ENCODE results near the gene RAMP1.

DNA sequence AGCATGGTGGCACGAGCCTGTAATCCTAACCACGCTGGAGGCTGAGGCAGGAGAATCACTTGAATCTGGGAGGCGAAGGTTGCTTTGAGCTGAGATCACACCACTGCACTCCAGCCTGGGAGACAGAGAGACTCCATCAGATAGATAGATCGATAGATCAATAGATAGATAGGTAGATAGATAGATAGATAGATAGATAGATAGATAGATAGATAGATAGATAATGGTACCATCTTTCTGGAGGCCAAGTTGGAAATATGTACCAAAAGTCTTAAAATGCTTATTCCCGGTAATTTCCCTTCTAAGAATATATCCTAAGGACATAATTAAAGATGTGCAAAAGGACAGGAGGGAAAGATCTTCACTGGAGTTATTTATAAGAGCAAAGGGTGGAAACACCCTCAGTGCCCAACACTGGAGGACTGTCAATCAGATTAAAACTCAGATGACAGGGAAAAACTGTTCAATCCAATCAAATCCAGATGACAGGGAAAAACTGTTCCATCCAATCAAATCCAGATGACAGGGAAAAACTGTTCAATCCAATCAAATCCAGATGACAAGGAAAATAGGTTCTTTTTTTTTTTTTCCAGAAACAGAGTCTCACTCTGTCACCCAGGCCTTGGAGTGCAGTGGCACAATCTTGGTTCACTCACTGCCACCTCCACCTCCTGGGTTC lies 58.4 kb downstream of the RAMP1 start:
- TF ChIP-seq, protein P1, sequence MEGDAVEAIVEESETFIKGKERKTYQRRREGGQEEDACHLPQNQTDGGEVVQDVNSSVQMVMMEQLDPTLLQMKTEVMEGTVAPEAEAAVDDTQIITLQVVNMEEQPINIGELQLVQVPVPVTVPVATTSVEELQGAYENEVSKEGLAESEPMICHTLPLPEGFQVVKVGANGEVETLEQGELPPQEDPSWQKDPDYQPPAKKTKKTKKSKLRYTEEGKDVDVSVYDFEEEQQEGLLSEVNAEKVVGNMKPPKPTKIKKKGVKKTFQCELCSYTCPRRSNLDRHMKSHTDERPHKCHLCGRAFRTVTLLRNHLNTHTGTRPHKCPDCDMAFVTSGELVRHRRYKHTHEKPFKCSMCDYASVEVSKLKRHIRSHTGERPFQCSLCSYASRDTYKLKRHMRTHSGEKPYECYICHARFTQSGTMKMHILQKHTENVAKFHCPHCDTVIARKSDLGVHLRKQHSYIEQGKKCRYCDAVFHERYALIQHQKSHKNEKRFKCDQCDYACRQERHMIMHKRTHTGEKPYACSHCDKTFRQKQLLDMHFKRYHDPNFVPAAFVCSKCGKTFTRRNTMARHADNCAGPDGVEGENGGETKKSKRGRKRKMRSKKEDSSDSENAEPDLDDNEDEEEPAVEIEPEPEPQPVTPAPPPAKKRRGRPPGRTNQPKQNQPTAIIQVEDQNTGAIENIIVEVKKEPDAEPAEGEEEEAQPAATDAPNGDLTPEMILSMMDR (conservative IDR thresholded peaks at IDR 0.05; ENCODE audit: low read length): no peak
- no peak for TF ChIP-seq EZH2phosphoT487 (IDR thresholded peaks at IDR 0.05; ENCODE audit: borderline replicate concordance)
